ENCODE results near the gene LRRC26. TPM values are rescaled to one million over a fixed set of nuclear protein-coding genes. Genes with fewer than 3 reads are reported as not detected.

LRRC26 gene
- total and polyA plus RNA-seq, 2 of the 13 experiments (the other 11 are each of a cell fraction or from before 2014, with no cell fraction given), result not detected

GRCh38 chr9:137195525-137196220 lies 25.8 kb upstream of the LRRC26 start (continued):
- TF ChIP-seq GABPA (IDR thresholded peaks at IDR 0.05; ENCODE audit: low read depth, low read length) (no peak), GABPA (CRISPR knock-in tag; IDR thresholded peaks at IDR 0.05; ENCODE audit: low read depth) (0 out of 2 replicates have a peak, but pooled peaks have one; percentile 24), ZNF768 (CRISPR knock-in tag; IDR thresholded peaks at IDR 0.05) (peak; percentile 99), PHF21A (CRISPR knock-in tag; IDR thresholded peaks at IDR 0.05) (0 out of 2 replicates have a peak, but pooled peaks have one; percentile 15), RXRB (CRISPR knock-in tag; IDR thresholded peaks at IDR 0.05; ENCODE audit: borderline replicate concordance) (peak; percentile 59; the same call in 1 of the 2 replicates), ZMYM3 (CRISPR knock-in tag; IDR thresholded peaks at IDR 0.05) (peak; percentile 91), ELF3 (CRISPR knock-in tag; IDR thresholded peaks at IDR 0.05) (peak; percentile 64; the same call in 1 of the 2 replicates), ARID4A (CRISPR knock-in tag; IDR thresholded peaks at IDR 0.05; ENCODE audit: borderline replicate concordance) (peak; percentile 34; the same call in 1 of the 2 replicates), ZNF263 (CRISPR knock-in tag; IDR thresholded peaks at IDR 0.05) (peak; percentile 95), ZNF687 (CRISPR knock-in tag; IDR thresholded peaks at IDR 0.05) (peak; percentile 67), MED1 (CRISPR knock-in tag; IDR thresholded peaks at IDR 0.05) (peak; percentile 17; the same call in 1 of the 2 replicates)

Measured in HepG2 (cell line).